ENCODE measurements around the gene DPEP1. TPM values are rescaled to one million over a fixed set of nuclear protein-coding genes. Genes with fewer than 3 reads are reported as not detected.

Gene DPEP1
- total and polyA plus RNA-seq, 2 donors (not counting 3 experiments of a cell fraction or from before 2014, with no cell fraction given): 0.37 to 0.44 TPM

DNA sequence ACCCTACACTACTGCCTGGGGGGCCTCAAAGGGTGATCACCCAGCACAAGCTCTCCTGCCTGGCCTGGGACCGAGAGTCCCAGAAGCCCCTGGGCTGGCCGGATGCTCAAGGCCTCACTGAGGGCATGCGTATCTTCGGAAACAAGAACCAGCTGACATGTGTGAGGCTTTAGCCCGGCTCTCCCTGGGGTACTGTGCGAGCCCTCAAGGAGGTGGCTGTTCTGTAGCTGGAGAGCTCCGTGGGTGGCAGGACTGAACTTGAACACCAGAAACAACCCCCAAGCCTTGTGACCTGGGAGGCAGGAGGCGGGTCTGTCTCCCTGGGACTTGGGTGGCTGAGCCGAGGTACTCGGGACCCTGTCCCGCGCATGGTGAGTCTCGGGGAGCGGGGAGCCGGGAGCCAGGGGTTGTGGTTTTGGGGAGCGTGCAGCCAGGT is 7.0 kb downstream of the DPEP1 start:
- H3K9me3 ChIP-seq (replicated peaks; ENCODE audit: control insufficient read depth, insufficient read depth, low read length): no peaks in the 10 kb centered on the region
- H3K4me1 ChIP-seq (ENCODE audit: control insufficient read depth, extremely low read depth, insufficient read depth, low read length): peaks cover 14% of the 10 kb centered on the region
- intact Hi-C loops (cut with micrococcal nuclease) (loop anchor here (5.0 kb wide), 1 partner anchor 38 kb away; no protein-coding TSS in a partner anchor), dilution Hi-C loops (cut with MboI; ENCODE audit: extremely low pct_ligation_motif_present, low sequenced_read_pairs) (no loop called here)
- ChIA-PET POLR2A (no interaction called here), CTCF (no interaction called here)
- no peak overlapping the region for H3K4me3 ChIP-seq (replicated peaks in 1 of 3; ENCODE audit: insufficient read depth in 1 of 3, low read depth in 1 of 3, low read length in 3 of 3)
- no peak overlapping the region for H3K27ac ChIP-seq (ENCODE audit: insufficient read depth, low read depth, low read length)
- H3K4me2 ChIP-seq (ENCODE audit: insufficient read depth, low read length): no peak overlapping the region
- no peaks in the 10 kb centered on the region for H3K36me3 ChIP-seq (ENCODE audit: control insufficient read depth in 2 of 2, extremely low read depth in 1 of 2, insufficient read depth in 2 of 2, low read length in 2 of 2)
- FAIRE-seq: no peak
- no peaks in the 10 kb centered on the region for H4K20me1 ChIP-seq (replicated peaks; ENCODE audit: control insufficient read depth, extremely low read depth, insufficient read depth, low read length)
- TF ChIP-seq POLR2A (IDR thresholded peaks at IDR 0.05; ENCODE audit: low read depth, low read length): no peak
- TF ChIP-seq, protein P1, sequence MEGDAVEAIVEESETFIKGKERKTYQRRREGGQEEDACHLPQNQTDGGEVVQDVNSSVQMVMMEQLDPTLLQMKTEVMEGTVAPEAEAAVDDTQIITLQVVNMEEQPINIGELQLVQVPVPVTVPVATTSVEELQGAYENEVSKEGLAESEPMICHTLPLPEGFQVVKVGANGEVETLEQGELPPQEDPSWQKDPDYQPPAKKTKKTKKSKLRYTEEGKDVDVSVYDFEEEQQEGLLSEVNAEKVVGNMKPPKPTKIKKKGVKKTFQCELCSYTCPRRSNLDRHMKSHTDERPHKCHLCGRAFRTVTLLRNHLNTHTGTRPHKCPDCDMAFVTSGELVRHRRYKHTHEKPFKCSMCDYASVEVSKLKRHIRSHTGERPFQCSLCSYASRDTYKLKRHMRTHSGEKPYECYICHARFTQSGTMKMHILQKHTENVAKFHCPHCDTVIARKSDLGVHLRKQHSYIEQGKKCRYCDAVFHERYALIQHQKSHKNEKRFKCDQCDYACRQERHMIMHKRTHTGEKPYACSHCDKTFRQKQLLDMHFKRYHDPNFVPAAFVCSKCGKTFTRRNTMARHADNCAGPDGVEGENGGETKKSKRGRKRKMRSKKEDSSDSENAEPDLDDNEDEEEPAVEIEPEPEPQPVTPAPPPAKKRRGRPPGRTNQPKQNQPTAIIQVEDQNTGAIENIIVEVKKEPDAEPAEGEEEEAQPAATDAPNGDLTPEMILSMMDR (IDR thresholded peaks at IDR 0.05; ENCODE audit: extremely low read depth in 1 of 2, insufficient read depth in 1 of 2, low read depth in 1 of 2, low read length in 2 of 2): no peak
- no peak for TF ChIP-seq FOS (IDR thresholded peaks at IDR 0.05; ENCODE audit: borderline replicate concordance, insufficient read depth, low read length)
- TF ChIP-seq JUN (IDR thresholded peaks at IDR 0.05; ENCODE audit: borderline replicate concordance, insufficient read depth, insufficient read length, low read depth): no peak
- H2AFZ ChIP-seq (ENCODE audit: low read depth, low read length): no peak overlapping the region
- BruUV-seq (replicated peaks): no TSS peak
- no peak overlapping the region for H3K9ac ChIP-seq (replicated peaks; ENCODE audit: extremely low read depth, insufficient read depth, low read length)
- peaks cover 0 to 5% of the 10 kb centered on the region in 2 experiments for H3K27me3 ChIP-seq (ENCODE audit: control insufficient read depth in 2 of 2, insufficient read depth in 2 of 2, low read length in 2 of 2)
- no peaks in the 10 kb centered on the region for H3K9me1 ChIP-seq (replicated peaks; ENCODE audit: control insufficient read depth, extremely low read depth, insufficient read depth, low read length)
- no peak for DNase-seq (ENCODE audit: low read depth, low spot score)
- no peaks in the 10 kb centered on the region for H3K79me2 ChIP-seq (ENCODE audit: control insufficient read depth, insufficient read depth, low read length)

- H4K20me1 ChIP-seq (replicated peaks; ENCODE audit: control insufficient read depth, extremely low read depth, insufficient read depth, low read length): no peaks in the 10 kb centered on the region
- ChIA-PET POLR2A (no interaction called here), CTCF (no interaction called here)
- dilution Hi-C loops (cut with MboI; ENCODE audit: extremely low pct_ligation_motif_present, low sequenced_read_pairs) (no loop called here), intact Hi-C loops (cut with micrococcal nuclease) (loop anchor here (5.0 kb wide), 1 partner anchor 39 kb away; no protein-coding TSS in a partner anchor)
- DNase-seq (ENCODE audit: low read depth, low spot score) (no peak), FAIRE-seq (no peak)
- peaks cover 14% of the 10 kb centered on the region for H3K4me1 ChIP-seq (ENCODE audit: control insufficient read depth, extremely low read depth, insufficient read depth, low read length)
- TF ChIP-seq, protein P2, sequence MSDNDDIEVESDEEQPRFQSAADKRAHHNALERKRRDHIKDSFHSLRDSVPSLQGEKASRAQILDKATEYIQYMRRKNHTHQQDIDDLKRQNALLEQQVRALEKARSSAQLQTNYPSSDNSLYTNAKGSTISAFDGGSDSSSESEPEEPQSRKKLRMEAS (IDR thresholded peaks at IDR 0.05; ENCODE audit: insufficient read depth, insufficient read length): no peak
- TF ChIP-seq POLR2AphosphoS5 (IDR thresholded peaks at IDR 0.05; ENCODE audit: insufficient read depth, low read depth, low read length): no peak
- TF ChIP-seq, protein P1 (IDR thresholded peaks at IDR 0.05; ENCODE audit: extremely low read depth in 1 of 2, insufficient read depth in 1 of 2, low read depth in 1 of 2, low read length in 2 of 2): no peak
- no peak for TF ChIP-seq MYC (IDR thresholded peaks at IDR 0.05; ENCODE audit: low read depth, low read length)
- no peak for TF ChIP-seq GATA2 (IDR thresholded peaks at IDR 0.05; ENCODE audit: insufficient read depth, insufficient read length, low read depth, low read length)
- TF ChIP-seq JUN (IDR thresholded peaks at IDR 0.05; ENCODE audit: borderline replicate concordance, insufficient read depth, insufficient read length, low read depth): no peak
- no peak for TF ChIP-seq POLR2A (IDR thresholded peaks at IDR 0.05; ENCODE audit: low read depth, low read length)
- no peak for TF ChIP-seq EZH2 (IDR thresholded peaks at IDR 0.05; ENCODE audit: borderline replicate concordance, low read depth, low read length, severe bottlenecking)
- TF ChIP-seq FOS (IDR thresholded peaks at IDR 0.05; ENCODE audit: borderline replicate concordance, insufficient read depth, low read length): no peak
- no peak overlapping the region for H3K27ac ChIP-seq (ENCODE audit: insufficient read depth, low read depth, low read length)
- no peaks in the 10 kb centered on the region for H3K36me3 ChIP-seq (ENCODE audit: control insufficient read depth in 2 of 2, extremely low read depth in 1 of 2, insufficient read depth in 2 of 2, low read length in 2 of 2)
- H3K4me2 ChIP-seq (ENCODE audit: insufficient read depth, low read length): no peak overlapping the region
- no peak overlapping the region for H2AFZ ChIP-seq (ENCODE audit: low read depth, low read length)
- peaks cover 0 to 8% of the 10 kb centered on the region in 2 experiments for H3K27me3 ChIP-seq (ENCODE audit: control insufficient read depth in 2 of 2, insufficient read depth in 2 of 2, low read length in 2 of 2)
- no peak overlapping the region for H3K4me3 ChIP-seq (replicated peaks in 1 of 3; ENCODE audit: insufficient read depth in 1 of 3, low read depth in 1 of 3, low read length in 3 of 3)
- H3K9ac ChIP-seq (replicated peaks; ENCODE audit: extremely low read depth, insufficient read depth, low read length): no peak overlapping the region
- no peaks in the 10 kb centered on the region for H3K9me1 ChIP-seq (replicated peaks; ENCODE audit: control insufficient read depth, extremely low read depth, insufficient read depth, low read length)
- H3K9me3 ChIP-seq (replicated peaks; ENCODE audit: control insufficient read depth, insufficient read depth, low read length): no peaks in the 10 kb centered on the region
- BruUV-seq (replicated peaks): no TSS peak
- H3K79me2 ChIP-seq (ENCODE audit: control insufficient read depth, insufficient read depth, low read length): no peaks in the 10 kb centered on the region
Measured at GRCh38 chr16:89621136-89621697, 7.8 kb downstream of the DPEP1 start.

Measured in endothelial cell of umbilical vein (primary cell).